NOMO-1 treated with dmso at 0.1 percent for 144 hours (cell line): ENCODE measurements around the gene SLC25A33.

Experiments
- DNase-seq: peaks from one replicate; lab custom pipeline; 2025; ENCODE audit not compliant: unreplicated experiment; lab: John Stamatoyannopoulos, UW

SLC25A33 gene

GRCh38 chr1:9586147-9586766 is 47.0 kb downstream of the SLC25A33 start:
- DNase-seq = no peak

GRCh38 chr1:9588551-9589143 is 49.4 kb downstream of the SLC25A33 start, which contains the start of gene TMEM201:
Gene TMEM201, plus strand, starts transcription at chr1:9588911. Its CDS starts 20 bp downstream, at chr1:9588931.
- DNase-seq = peak; percentile 80

GRCh38 chr1:9589144-9589718 is 50.0 kb downstream of the SLC25A33 start:
- DNase-seq = no peak

- no peak for DNase-seq
Observed at GRCh38 chr1:9589719-9590157, 50.5 kb downstream of the SLC25A33 start.

GRCh38 chr1:9590201-9590600 is 50.9 kb downstream of the SLC25A33 start:
- DNase-seq = no peak

- no peak for DNase-seq
Observed at GRCh38 chr1:9590945-9591668, 51.8 kb downstream of the SLC25A33 start.

- DNase-seq = no peak
Observed at GRCh38 chr1:9591669-9592509, 52.6 kb downstream of the SLC25A33 start.

- no peak for DNase-seq
Observed at GRCh38 chr1:9592510-9593075, 53.3 kb downstream of the SLC25A33 start.

- no peak for DNase-seq
Observed at GRCh38 chr1:9593147-9593491, 53.9 kb downstream of the SLC25A33 start.

- peak; percentile 62 for DNase-seq
Observed at GRCh38 chr1:9593492-9594465, 54.5 kb downstream of the SLC25A33 start.

GRCh38 chr1:9594471-9595155 is 55.3 kb downstream of the SLC25A33 start:
- no peak for DNase-seq

- DNase-seq = no peak
Observed at GRCh38 chr1:9595156-9595967, 56.1 kb downstream of the SLC25A33 start.

GRCh38 chr1:9595968-9596340 is 56.7 kb downstream of the SLC25A33 start:
- DNase-seq = no peak

- no peak for DNase-seq
Observed at GRCh38 chr1:9596415-9597123, 57.3 kb downstream of the SLC25A33 start.

- DNase-seq = no peak
Observed at GRCh38 chr1:9597361-9598315, 58.4 kb downstream of the SLC25A33 start.

- DNase-seq = no peak
Observed at GRCh38 chr1:9598316-9598700, 59.0 kb downstream of the SLC25A33 start.
